Mesothelial cell of epicardium (in vitro differentiated cells): Measurements from ENCODE around the gene RBPMS2. TPM values are rescaled to one million over a fixed set of nuclear protein-coding genes. Genes with fewer than 3 reads are reported as not detected.

Experiments used
- DNase-seq, 2 experiments: peaks; one replicate each; pipeline ENCODE4 v3.0.0; 2021; ENCODE audit warnings: low spot score in 2 of 2; ENCODE audit not compliant: unreplicated experiment in 2 of 2
- H3K27ac Mint-ChIP-seq: 2 replicates; pipeline ENCODE4 v1.8.0; 2021; ENCODE audit warnings: mixed read lengths
- H3K27me3 Mint-ChIP-seq: 2 replicates; pipeline ENCODE4 v1.8.0; 2021; ENCODE audit warnings: low read depth, mixed read lengths
- H3K36me3 Mint-ChIP-seq: 2 replicates; pipeline ENCODE4 v1.8.0; 2021; ENCODE audit warnings: mixed read lengths
- H3K4me1 Mint-ChIP-seq: 2 replicates; pipeline ENCODE4 v1.8.0; 2021; ENCODE audit warnings: mixed read lengths
- H3K4me3 Mint-ChIP-seq: 2 replicates; pipeline ENCODE4 v1.8.0; 2021; ENCODE audit warnings: mild to moderate bottlenecking, moderate library complexity, mixed read lengths
- H3K9me3 Mint-ChIP-seq: 2 replicates; pipeline ENCODE4 v1.8.0; 2021; ENCODE audit warnings: mixed read lengths
- CTCF ChIP-seq: fragments of 200-600 bp; sonication (generic); IDR thresholded peaks from one replicate; pipeline ENCODE4 v1.5.0; 2021; ENCODE audit warnings: antibody characterized with exemption; ENCODE audit not compliant: unreplicated experiment
- total RNA-seq: library from RNA; stranded (reverse); gene quantifications from 3 replicates; pipeline ENCODE4 v1.2.1, GENCODE V29; 2021

RBPMS2 gene
- total RNA-seq, 1 donor from 2014 or later = 17.8 TPM

- DNase-seq = peak; percentile 95 to 97
- Mint-ChIP-seq H3K4me1 (peaks cover 50% of the 10 kb centered on the region), H3K27me3 (no peaks in the 10 kb centered on the region), H3K27ac (peak overlapping the region; percentile 90), H3K9me3 (no peaks in the 10 kb centered on the region), H3K4me3 (peak overlapping the region; percentile 72), H3K36me3 (no peaks in the 10 kb centered on the region)
- TF ChIP-seq CTCF = no peak
Observed at GRCh38 chr15:64702816-64703631, 72.4 kb downstream of the RBPMS2 start.

GRCh38 chr15:64701482-64702184 lies 73.8 kb downstream of the RBPMS2 start:
- no peak for DNase-seq
- Mint-ChIP-seq H3K9me3 (no peaks in the 10 kb centered on the region), H3K27ac (peak overlapping the region; percentile 90), H3K27me3 (no peaks in the 10 kb centered on the region), H3K36me3 (no peaks in the 10 kb centered on the region), H3K4me1 (peaks cover 57% of the 10 kb centered on the region), H3K4me3 (peak overlapping the region; percentile 72)
- no peak for TF ChIP-seq CTCF

GRCh38 chr15:64701051-64701450 lies 74.3 kb downstream of the RBPMS2 start:
- no peak for TF ChIP-seq CTCF
- H3K4me3 Mint-ChIP-seq = peak overlapping the region; percentile 72
- H3K36me3 Mint-ChIP-seq = no peaks in the 10 kb centered on the region
- DNase-seq = no peak
- peaks cover 62% of the 10 kb centered on the region for H3K4me1 Mint-ChIP-seq
- peak overlapping the region; percentile 90 for H3K27ac Mint-ChIP-seq
- H3K9me3 Mint-ChIP-seq = no peaks in the 10 kb centered on the region
- no peaks in the 10 kb centered on the region for H3K27me3 Mint-ChIP-seq

- Mint-ChIP-seq H3K4me1 (peaks cover 73% of the 10 kb centered on the region), H3K36me3 (peaks cover 2% of the 10 kb centered on the region), H3K9me3 (no peaks in the 10 kb centered on the region), H3K27me3 (no peaks in the 10 kb centered on the region), H3K27ac (peak overlapping the region; percentile 90), H3K4me3 (peak overlapping the region; percentile 72)
- no peak for TF ChIP-seq CTCF
- peak in 1 of 2 experiments; percentile 54 for DNase-seq
Observed at GRCh38 chr15:64699751-64700388, 75.5 kb downstream of the RBPMS2 start.

GRCh38 chr15:64698823-64699222 lies 76.6 kb downstream of the RBPMS2 start:
- no peaks in the 10 kb centered on the region for H3K9me3 Mint-ChIP-seq
- peak overlapping the region; percentile 90 for H3K27ac Mint-ChIP-seq
- H3K36me3 Mint-ChIP-seq = peaks cover 2% of the 10 kb centered on the region
- DNase-seq = no peak
- H3K4me3 Mint-ChIP-seq = peak overlapping the region; percentile 72
- no peaks in the 10 kb centered on the region for H3K27me3 Mint-ChIP-seq
- H3K4me1 Mint-ChIP-seq = peaks cover 74% of the 10 kb centered on the region
- no peak for TF ChIP-seq CTCF
